Cerebellar nuclear complex (tissue), 1 donor: ENCODE results near the gene DLG5.

Source experiments
- DNase-seq, 2 experiments: peaks; one replicate each; lab custom pipeline; 2025; lab: John Stamatoyannopoulos, UW

DLG5 gene

DNA sequence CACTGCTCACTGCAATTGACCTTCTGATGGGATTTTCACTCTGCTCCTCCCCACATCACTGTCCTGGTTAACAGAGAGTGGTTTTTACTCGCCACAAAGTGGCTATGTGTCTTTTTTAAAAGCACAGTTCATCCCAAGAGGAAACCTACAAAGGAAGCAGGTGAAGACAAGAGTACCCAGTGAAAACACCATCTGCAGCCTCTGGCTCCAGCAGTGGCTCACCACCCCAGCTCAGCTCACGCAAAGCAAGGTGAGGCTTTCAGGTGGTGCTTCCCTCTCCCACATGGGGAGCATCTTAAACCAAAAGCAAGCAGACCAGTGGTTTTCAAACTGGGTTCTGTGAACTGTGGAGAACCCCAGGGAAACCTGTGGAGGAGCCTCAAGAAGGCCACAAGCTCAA lies 14.0 kb downstream of the DLG5 start:
- no peak for DNase-seq

DNA sequence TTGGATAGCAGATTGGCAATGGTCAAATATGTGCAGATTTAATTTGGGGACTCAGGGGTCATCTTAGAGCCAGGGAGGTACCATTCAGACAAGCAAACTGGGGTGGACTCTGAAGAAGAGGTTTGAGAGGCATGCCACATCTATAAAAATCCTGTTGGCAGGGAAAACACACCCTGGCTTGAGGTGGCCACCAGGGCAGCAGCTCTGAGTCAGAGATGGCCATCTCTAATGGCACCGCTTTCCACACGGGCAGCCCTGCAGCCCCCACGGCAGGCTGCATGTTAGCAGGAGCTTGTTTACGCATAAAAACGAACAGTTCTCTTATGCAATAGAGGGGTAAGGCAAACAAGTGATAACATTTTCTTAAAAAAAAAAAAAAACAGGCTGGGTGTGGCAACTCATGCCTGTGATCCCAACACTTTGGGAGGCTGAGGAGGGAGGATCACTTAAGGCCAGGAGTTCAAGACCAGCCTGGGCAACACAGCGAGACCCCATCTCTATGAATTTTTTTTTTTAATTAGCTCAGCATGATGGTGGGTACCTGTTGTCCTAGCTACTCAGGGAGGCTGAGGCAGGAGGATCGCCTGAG lies 14.9 kb downstream of the DLG5 start:
- DNase-seq = no peak

DNA sequence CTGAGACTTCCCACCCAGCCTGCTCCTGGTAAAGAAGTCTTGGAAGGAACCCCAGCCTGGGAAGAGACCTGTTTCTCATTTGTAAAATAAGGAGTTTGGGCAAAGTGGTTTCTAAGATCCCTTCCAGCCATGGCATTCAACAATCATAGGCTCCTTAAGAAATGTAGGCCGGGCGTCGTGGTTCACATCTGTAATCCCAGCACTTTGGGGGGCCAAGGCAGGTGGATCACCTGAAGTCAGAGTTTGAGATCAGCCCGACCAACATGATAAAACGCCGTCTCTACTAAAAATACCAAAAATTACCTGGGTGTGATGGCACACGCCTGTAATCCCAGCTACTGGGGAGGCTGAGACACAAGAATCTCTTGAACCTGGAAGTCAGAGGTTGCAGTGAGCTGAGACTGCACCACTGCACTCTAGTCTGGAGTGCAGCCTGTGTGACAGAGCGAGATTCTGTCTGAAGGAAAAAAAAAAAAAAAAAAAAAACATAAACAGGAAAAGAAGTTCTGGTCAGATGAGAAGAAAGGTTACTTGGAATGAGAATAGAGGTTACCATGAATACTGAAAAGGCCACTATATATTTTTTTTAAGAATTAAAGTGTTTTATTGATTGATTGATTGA lies 15.9 kb downstream of the DLG5 start:
- DNase-seq = no peak

DNA sequence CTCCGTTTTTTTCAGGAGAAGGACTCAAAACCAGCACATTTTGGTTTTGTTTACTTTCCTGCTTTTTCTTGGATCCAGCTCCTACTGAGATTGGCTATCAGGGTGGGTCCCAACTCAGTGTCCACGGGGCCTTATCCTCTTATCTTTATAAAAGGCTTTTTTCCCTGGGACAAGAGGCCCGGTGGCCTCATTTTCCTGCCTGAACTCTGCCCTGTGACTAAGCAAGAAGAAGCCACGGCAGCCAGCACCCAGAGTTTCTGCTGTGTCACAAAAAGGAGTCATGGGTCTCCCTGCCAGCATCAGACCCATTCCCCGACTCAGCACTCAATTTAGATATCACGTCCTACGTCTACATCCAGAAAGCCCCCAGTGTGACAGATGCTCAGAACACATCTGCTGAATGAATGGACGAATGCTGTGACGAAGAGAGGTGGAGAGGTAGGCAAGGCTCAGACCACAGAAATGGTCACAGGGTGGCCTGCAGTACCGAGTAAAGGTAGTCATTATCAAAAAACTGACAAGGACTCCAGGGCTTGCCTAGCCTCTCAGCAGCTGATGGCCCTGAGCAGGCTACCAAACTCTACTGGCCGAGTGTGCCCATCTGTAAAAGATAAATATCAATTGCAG lies 16.7 kb downstream of the DLG5 start:
- no peak for DNase-seq

DNA sequence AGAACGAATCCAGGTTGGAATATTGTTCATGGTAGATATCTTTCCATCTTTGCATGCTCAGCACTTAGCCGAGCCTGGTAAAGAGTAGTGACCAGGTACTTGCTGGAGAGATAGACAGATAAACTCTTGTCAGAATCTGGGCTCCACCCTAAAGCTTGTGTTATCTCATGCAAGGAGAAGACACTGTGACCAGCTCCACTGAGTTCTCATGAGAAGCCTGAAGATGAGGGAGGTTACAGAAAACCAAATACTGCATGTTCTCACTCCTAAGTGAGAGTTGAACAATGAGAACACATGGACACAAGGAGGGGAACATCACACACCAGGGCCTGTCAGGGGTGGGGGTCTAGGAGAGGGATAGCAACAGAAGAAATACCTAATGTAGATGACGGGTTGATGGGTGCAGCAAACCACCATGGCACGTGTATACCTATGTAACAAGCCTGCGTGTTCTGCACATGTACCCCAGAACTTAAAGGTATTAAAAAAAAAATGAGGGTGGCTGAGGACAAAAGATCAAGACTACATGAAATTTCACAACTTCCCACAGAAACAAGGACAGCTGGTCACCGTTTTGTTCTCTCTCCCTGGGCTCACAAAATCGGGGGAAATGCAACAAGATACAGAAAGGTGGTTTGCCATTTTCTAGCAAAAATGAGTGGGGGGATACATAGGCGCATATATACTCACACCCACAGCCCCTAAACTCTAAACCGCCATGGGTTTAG lies 17.4 kb downstream of the DLG5 start:
- no peak for DNase-seq

DNA sequence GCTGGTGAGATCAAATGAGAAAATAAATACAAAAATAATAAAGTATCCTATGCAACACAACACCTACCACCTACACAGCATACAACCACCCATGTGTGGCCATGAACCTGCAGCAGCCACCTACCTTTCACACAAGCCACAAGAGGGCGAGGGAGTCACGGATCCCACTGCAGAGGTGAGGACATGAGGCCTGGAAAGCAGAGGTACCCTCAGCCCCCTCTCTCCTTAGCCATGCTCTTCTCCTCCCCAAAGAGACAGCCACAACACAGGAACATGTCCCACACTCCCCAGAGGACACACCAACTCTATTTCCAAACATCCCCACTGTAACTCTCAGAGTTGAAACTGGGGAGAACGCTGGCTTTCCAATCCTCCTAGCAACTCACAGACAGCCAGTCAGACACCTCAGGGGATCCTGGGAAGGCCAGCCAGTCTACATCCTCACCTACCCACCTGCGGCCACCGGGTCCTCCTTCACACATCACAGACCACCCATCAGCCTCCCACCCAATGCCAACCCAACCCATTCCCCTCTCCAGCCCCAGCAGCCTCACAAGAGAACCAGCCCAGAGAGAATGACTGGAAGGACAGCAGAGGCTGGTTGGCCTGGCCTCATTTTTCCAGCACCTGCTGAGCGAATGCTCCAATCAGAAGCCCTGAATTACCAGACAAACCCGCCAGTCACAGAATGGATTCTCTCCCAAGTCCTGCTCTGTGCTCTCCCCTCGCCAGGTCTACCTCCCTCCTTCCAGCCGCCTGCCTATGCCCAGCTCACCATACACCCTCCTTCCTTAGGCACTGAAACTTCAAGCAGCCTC lies 18.4 kb downstream of the DLG5 start:
- DNase-seq = no peak

DNA sequence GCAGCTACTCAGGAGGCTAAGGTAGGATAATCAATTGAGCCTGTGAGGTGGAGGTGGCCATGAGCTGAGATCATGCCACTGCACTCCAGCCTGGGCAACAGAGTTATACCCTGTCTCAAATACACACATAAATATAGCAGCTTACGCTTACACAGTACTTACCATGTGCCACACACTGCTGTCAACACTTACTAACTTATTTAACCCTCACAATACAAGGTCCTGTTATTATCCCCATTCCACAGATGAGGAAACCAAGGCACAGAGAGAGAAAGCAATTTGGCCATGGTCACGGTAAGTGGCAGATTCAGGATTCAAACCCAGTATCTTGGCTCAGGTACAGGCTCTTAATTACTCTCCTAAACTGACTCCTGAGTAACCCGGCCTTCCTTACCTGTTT lies 19.1 kb downstream of the DLG5 start:
- DNase-seq = no peak

DNA sequence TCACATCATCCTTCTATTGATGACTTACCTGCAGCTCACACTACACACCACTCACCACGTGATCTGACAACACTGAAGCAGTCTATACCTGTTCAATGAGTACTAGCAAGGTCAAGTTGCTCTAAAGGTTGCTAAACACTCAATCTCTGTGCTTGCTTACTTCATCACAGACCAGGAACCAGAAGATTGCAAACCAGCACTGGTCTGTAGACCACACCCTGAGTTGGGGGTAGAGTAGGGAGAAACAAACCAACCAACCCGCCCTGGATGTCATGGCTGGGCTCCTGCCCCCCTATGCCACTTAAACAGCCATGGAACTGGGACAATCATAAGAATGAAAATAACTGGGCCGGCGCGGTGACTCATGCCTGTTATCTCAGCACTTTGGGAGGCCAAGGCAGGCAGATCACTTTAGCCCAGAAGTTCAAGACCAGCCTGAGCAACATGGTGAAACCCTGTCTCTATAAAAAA lies 19.6 kb downstream of the DLG5 start:
- no peak for DNase-seq

DNA sequence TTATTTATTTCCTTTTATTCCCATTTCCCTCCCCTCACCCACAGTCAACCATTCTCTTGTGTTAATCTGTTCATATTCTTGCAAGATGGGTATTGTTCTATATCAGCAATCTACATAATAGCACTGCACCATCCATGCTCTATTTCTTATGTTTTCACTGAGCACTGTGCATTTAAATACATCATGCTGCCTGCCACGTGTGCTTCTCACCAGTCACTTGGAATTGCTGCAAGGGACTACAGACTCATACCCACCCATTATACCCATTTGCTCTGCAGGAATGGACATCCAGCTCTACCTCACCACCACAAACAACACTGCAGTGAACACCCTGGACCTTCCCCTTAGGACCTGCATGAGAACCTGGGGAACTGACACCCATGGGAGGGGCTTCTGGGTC lies 20.8 kb downstream of the DLG5 start:
- DNase-seq = no peak

DNA sequence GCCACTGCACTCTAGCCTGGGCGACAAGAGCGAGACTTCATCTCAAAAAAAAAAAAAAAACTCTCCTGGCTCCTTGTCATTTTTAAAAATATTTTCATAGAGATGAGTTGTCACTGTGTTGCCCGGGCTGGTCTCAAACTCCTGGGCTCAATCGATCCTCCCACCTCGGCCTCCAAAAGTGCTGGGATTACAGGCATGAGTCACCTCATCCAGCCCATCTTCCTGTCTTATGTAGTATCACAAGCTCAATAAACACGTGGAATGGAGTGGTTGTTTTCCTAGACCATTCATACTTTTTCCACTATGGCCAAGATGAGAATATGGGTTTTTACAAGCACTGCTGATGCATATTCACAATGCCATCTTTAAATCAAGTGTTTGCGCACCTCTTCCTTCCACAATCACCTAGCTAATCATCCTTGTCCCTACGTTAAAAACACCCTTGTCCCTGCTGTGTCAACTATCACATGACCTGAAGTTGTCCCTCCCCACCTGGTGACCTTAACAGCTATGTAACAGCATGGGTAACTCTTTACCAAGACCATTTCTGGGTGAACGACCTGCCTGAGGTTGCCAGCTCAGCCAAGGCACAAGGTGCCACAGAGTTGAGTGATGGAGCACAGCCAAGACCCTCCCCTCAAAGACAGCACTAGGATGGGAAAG lies 21.3 kb downstream of the DLG5 start:
- no peak for DNase-seq

DNA sequence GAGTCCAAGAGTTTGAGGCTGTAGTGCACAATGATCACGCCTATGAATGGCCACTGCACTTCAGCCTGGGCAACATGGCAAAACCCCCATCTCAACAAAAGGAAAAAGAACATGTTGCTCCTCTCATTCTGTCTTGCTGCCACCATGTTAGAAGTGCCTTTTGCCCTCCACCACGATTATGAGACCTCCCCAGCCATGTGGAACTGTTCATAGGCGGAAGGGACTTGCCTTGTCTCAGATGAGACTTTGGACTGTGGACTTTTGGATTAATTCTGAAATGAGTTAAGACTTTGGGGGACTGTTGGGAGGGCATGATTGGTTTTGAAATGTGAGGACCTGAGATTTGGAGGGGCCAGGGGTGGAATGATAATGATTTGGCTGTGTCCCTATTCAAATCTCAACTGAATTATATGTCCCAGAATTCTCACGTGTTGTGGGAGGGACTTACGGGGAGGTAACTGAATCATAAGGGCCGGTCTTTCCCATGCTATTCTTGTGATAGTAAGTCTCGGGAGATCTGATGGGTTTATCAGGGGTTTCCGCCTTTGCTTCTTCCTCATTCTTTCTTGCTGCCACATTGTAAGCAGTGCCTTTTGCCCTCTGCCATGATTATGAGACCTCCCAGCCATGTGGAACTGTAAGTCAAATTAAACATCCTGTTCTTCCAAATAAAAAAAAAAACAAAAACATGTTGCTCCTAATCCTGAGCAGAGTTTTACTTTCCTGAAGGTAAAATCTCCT lies 22.3 kb downstream of the DLG5 start:
- no peak for DNase-seq

DNA sequence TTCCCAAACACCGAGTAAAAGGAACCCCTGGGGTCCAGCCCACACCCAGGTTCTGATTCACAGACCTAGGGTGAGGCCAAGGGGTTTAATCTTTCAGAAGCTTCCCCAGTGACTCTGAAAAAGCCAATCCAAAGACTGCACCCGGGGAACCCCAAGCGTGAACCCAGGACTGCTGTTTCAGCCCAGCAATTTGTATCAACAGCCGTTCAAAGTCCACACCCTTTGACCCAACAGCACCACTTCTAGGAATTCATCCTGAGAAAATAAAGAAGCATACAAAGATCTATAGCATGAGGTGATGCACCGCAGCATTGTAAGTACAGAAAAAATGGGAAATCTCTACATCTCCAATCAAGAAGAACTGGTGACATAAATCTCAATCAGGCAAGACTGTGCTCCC lies 24.4 kb downstream of the DLG5 start:
- DNase-seq = no peak

DNA sequence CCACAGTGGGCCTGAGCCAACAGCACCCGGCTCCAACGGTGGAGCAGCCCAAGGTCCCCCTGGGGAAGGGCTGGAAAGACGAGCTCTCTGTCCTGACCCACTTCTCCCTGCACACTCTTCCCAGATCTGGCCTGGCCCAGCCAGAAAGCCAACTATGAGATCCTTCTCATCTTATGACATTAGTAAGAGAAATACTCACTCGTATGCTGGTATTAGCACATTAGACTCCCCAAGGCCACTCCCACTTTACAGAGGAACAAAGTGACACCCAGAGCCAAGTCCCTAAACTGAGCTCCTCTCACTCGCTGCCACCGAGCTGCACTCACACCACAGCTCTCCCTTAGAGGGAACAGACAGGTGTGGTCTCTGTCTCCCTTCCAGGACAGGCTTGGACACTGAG lies 24.8 kb downstream of the DLG5 start:
- no peak for DNase-seq

DNA sequence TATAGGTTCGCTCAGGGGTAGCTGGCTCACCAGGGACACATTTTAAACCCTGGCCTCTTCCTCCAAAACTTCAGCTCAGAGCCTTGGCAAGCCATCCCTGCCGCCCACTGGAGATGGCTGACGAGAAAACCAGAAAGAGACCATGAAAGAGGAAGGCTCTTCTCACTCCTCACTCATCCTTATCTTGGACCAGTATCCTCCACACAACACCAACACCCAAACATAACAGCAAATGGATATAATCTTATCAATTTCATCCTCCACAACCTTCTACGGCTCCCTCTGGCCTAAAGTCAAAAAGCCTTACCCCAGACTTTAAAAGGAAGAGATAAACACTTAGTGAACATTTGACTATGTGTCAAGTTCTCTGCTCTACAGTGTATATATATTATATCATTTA lies 26.9 kb downstream of the DLG5 start:
- no peak for DNase-seq

DNA sequence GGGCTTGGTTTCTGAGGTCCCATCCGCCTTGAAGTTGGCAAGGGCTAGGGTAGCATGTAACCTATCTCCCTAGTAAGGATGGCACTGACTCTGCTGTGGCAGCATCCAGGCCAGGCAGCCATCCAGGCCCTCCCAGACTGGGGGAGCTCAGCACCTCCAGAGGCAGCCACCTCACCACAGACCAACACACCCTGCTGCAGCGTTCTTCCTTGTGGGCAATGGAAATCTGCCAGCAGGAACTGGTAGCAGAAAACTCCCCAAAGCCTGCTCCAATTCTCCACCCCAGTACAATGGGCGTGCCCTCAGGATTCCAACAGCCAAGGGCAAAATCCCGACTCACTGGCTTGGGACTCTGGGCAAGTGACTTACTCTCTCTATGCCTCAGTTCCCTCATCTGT lies 27.5 kb downstream of the DLG5 start:
- no peak for DNase-seq

DNA sequence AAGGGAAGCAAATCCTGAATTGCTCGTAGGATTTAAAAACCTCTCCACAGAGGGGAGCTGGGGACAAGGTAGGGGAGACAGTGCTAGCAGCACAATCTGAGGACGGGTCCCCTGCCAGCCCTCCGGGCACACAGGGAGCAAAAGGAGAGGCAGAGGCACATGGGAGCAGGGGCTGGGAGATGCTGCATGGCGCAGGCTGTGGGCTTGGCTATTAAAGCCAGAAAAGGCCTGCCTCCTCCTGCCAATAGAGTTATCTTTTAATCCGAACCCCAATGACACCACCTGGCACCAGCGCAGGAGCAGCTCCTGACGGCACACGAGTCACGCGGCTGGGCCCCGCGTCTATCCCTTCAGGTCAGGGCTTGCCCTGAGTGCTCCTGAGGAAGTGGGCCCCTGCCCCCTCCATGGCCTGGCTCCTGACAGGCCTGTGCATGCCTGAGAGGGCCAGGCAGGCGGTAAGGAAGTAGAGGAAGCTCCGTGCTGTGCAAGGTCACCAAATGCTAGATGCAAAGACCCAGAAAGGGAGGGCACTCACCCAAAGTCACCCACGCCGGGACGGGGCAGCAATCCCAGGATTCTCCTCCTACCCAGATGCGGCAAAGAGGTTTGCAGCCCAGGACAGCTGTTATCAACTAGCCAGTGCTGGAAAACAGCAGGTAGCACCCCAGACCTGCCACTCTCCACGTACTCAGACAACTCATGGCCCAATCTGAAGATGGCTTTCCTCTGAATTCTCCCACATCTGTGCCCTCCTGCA lies 28.1 kb downstream of the DLG5 start:
- no peak for DNase-seq

DNA sequence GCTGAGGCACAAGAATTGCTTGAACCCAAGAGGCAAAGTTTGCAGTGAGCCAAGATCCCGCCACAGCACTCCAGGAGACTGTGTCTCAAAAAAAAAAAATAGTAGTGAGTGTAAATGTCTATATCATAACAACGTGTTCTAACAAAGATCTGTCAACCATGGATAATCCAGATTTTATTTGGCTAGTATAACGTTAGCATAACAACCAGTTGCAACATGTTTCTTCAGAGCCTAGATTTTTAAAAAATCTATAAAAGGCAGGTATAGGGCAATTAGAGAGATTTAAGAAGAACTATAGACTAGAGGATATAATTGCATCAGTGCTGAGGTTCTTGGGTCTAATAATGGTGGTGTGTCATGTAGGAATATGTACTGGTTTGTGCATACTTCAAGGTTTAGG lies 30.5 kb downstream of the DLG5 start:
- no peak for DNase-seq

DNA sequence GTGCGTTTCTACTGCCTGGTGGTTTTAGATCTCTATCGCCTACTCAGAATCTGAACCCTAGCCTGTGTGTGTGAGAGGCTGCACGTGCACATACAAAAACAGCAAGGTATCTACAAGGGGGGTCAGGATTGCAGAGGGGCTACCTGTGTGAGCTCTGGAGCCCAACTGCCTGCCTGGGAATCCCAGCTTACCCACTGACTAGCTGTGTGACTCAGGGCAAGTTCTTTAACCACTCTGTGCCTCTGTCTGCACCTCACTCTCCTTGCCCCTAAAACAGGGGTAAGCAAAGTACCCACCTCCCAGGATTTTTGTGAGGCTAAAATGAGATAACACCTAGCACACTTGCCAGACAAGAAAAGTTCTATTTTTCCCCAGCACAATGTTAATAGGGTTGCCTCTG lies 32.5 kb downstream of the DLG5 start:
- no peak for DNase-seq

DNA sequence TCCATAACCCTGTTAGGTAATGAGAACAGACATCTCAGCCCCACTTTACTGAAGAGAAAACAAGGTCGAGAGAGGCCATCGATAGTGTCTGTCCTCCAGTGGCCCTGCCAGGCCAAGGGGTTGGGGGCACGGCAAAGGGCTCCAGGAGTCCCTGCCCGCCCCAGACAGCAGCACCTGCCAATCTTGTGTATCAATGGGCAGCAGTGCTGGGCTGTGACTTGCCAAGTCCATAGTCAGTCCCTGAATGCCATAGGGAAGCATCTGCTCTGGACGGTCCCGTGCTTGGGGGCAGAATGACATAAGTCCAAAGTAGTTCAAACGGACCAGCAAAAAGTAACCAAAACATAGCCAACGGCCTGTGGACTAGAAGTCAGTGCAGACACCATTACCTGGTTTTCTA lies 33.2 kb downstream of the DLG5 start:
- no peak for DNase-seq

DNA sequence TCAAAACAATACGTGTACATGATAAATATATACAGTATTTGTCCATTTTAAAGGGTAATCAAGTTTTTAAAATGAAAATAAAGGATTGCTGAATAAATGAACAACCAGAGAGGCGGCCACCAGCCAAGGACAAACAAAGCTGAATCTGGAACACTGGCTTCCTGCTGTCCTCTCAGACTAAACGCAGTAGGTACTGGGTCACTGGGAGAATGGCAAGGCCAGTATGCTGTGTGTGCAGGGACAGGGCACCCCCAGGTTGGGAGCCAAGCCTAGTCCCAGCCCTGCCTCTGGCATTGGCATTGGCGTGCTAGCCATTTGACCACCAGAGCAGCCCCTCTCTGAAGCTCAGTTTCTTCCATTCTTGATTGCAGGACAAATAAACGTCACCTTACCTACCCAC lies 33.8 kb downstream of the DLG5 start:
- no peak for DNase-seq
